CD14-positive monocyte (primary cell): ENCODE results near the gene BOC. TPM values are rescaled to one million over a fixed set of nuclear protein-coding genes. Genes with fewer than 3 reads are reported as not detected.

Experiments
- DNase-seq, 3 donors: peaks; one replicate each; pipeline ENCODE4 v3.0.0-alpha.2; 2011 to 2022
- H2AFZ ChIP-seq: 2 replicates; pipeline ENCODE4 v1.6.0; 2012; ENCODE audit warnings: mild to moderate bottlenecking, low read depth, low read length, inconsistent platforms; ENCODE audit not compliant: insufficient read depth, poor library complexity, severe bottlenecking
- H3K27ac ChIP-seq, 2 donors: 1 replicate in 1 of 2; 2 replicates in 1 of 2; pipeline ENCODE4 v1.5.1; 2012 to 2013; ENCODE audit warnings: low read length in 2 of 2, control low read depth in 1 of 2, inconsistent platforms in 1 of 2, low read depth in 1 of 2, mild to moderate bottlenecking in 1 of 2
- H3K27me3 ChIP-seq, 2 donors: one replicate each; pipeline versions ENCODE4 v1.6.0 to v1.6.1; 2011 to 2013; ENCODE audit warnings: low read length in 2 of 2; ENCODE audit not compliant: control insufficient read depth in 2 of 2, insufficient read depth in 2 of 2
- H3K36me3 ChIP-seq, 2 donors: replicated peaks in 1 of 2; 1 replicate in 1 of 2; 2 replicates in 1 of 2; pipeline versions ENCODE4 v1.5.1 to v1.6.1; 2012 to 2013; ENCODE audit warnings: low read length in 2 of 2, control low read depth in 1 of 2, inconsistent platforms in 1 of 2, mild to moderate bottlenecking in 1 of 2; ENCODE audit not compliant: insufficient read depth in 2 of 2, control insufficient read depth in 1 of 2
- H3K4me1 ChIP-seq, 2 donors: 1 replicate in 1 of 2; 2 replicates in 1 of 2; pipeline versions ENCODE4 v1.5.1 to v1.6.1; 2012 to 2013; ENCODE audit warnings: low read length in 2 of 2, control low read depth in 1 of 2, inconsistent platforms in 1 of 2, mild to moderate bottlenecking in 1 of 2, moderate library complexity in 1 of 2; ENCODE audit not compliant: insufficient read depth in 2 of 2, control insufficient read depth in 1 of 2
- H3K4me2 ChIP-seq: replicated peaks from 2 replicates; pipeline ENCODE3; 2012; ENCODE audit warnings: low read length, moderate library complexity, mild to moderate bottlenecking; ENCODE audit not compliant: poor library complexity, severe bottlenecking; ENCODE audit errors: extremely low read depth
- H3K4me3 ChIP-seq, 3 experiments: fragments of 200-600 bp in 1 of 3; sonication (generic) in 1 of 3; replicated peaks in 1 of 3; 1 replicate in 2 of 3; 2 replicates in 1 of 3; pipeline ENCODE4 v1.5.1; 2011 to 2013; ENCODE audit warnings: low read length in 3 of 3, mild to moderate bottlenecking in 3 of 3, control low read depth in 2 of 3, low read depth in 2 of 3, inconsistent platforms in 1 of 3, moderate library complexity in 1 of 3
- H3K79me2 ChIP-seq: 2 replicates; pipeline ENCODE4 v1.6.0; 2012; ENCODE audit warnings: mild to moderate bottlenecking, control low read depth, inconsistent platforms, low read length, moderate library complexity; ENCODE audit not compliant: insufficient read depth
- H3K9ac ChIP-seq: 2 replicates; pipeline ENCODE4 v1.6.0; 2017; ENCODE audit warnings: low read length, mild to moderate bottlenecking; ENCODE audit not compliant: insufficient read depth, poor library complexity, severe bottlenecking
- H3K9me3 ChIP-seq, 2 donors: replicated peaks in 1 of 2; 1 replicate in 1 of 2; 2 replicates in 1 of 2; pipeline versions ENCODE4 v1.5.1 to v1.6.1; 2012 to 2013; ENCODE audit warnings: low read length in 2 of 2, control low read depth in 1 of 2; ENCODE audit not compliant: control insufficient read depth in 1 of 2, insufficient read depth in 1 of 2
- H4K20me1 ChIP-seq: 2 replicates; pipeline ENCODE4 v1.6.0; 2012; ENCODE audit warnings: mild to moderate bottlenecking, low read length, control low read depth, moderate library complexity; ENCODE audit not compliant: insufficient read depth
- H3K27ac Mint-ChIP-seq, 7 donors: one replicate each; pipeline ENCODE4 v1.8.0; 2020; ENCODE audit warnings: mild to moderate bottlenecking in 7 of 7, mixed read lengths in 7 of 7, moderate library complexity in 6 of 7, inconsistent platforms in 2 of 7
- H3K27me3 Mint-ChIP-seq, 3 donors: one replicate each; pipeline ENCODE4 v1.8.0; 2021 to 2022; ENCODE audit warnings: low read depth in 3 of 3, mild to moderate bottlenecking in 3 of 3, mixed read lengths in 3 of 3, moderate library complexity in 3 of 3, inconsistent platforms in 1 of 3
- H3K36me3 Mint-ChIP-seq, 2 donors: one replicate each; pipeline ENCODE4 v1.8.0; 2020; ENCODE audit warnings: mixed read lengths in 2 of 2, inconsistent platforms in 1 of 2, mild to moderate bottlenecking in 1 of 2
- H3K4me1 Mint-ChIP-seq: one replicate; pipeline ENCODE4 v1.8.0; 2020; ENCODE audit warnings: mild to moderate bottlenecking, mixed read lengths
- H3K4me3 Mint-ChIP-seq, 2 donors: one replicate each; pipeline ENCODE4 v1.8.0; 2020; ENCODE audit warnings: mild to moderate bottlenecking in 2 of 2, mixed read lengths in 2 of 2, moderate library complexity in 1 of 2
- H3K9me3 Mint-ChIP-seq, 7 donors: one replicate each; pipeline ENCODE4 v1.8.0; 2020 to 2022; ENCODE audit warnings: mixed read lengths in 7 of 7, mild to moderate bottlenecking in 6 of 7, moderate library complexity in 6 of 7, inconsistent platforms in 2 of 7
- CTCF ChIP-seq: fragments of 200-600 bp; IDR thresholded peaks from one replicate; pipeline ENCODE4 v1.8.0; 2022; ENCODE audit warnings: antibody characterized with exemption, mild to moderate bottlenecking
- WGBS: methylation state at CpG from one replicate; pipeline ENCODE4 v1.1.5; 2013; ENCODE audit warnings: missing lambda C conversion rate; ENCODE audit not compliant: insufficient coverage; 5-methylcytosine and 5-hydroxymethylcytosine counted together
- intact Hi-C, 2 donors: fragments of 100-400 bp; cut with micrococcal nuclease; formaldehyde crosslinking; loops; one replicate each; pipeline versions ENCODE4 v1.15.0 to v1.15.1; 2023
- polyA plus RNA-seq, 3 donors: library from polyadenylated mRNA; depleted of rRNA in 1 of 3; unstranded in 2 of 3; stranded (reverse) in 1 of 3; fragments of 300-500 nt in 2 of 3; fragments of >200 nt in 1 of 3; fragmentation: Illumina TruSeq in 2 of 3; gene quantifications; 1 replicate in 2 of 3; 2 replicates in 1 of 3; pipeline ENCODE4 v1.2.3, GENCODE V29; 2012 to 2021

The BOC gene
- polyA plus RNA-seq, 3 donors: not detected

DNA sequence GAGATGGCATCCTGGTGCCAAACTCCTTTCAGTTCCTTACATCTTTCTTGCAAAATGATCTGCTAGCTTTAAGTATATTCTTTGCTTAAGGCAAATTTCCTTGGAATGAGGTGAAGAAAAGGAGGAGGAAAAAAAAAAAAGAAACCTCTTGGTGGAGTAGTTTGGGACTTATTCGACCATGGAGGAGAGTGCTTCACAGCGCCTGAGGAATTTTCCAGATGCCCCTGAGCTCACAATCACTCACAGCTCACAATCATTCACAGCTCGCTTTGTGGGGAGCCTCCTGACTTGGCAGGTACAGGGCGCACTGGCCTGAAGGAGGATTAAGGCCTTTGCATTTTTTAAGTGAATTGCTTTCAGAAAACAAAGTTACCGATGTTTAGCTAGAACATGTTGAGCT lies 53.9 kb downstream of the BOC start:
- peaks cover 0 to 14% (median 2%) of the 10 kb centered on the region in 3 donors for H3K27me3 Mint-ChIP-seq
- Histone ChIP-seq H3K9ac (no peak overlapping the region), H3K4me3 (no peak overlapping the region), H3K36me3 (no peaks in the 10 kb centered on the region), H3K27ac (no peak overlapping the region), H3K4me1 (no peaks in the 10 kb centered on the region), H4K20me1 (no peaks in the 10 kb centered on the region), H3K9me3 (no peaks in the 10 kb centered on the region), H3K27me3 (no peaks in the 10 kb centered on the region), H3K4me2 (no peak overlapping the region), H3K79me2 (no peaks in the 10 kb centered on the region), H2AFZ (no peak overlapping the region)
- no peaks in the 10 kb centered on the region for H3K9me3 Mint-ChIP-seq
- 100% methylated on average over 1 of the region's 5 CpGs for WGBS
- intact Hi-C loops: no loop called here
- H3K4me1 Mint-ChIP-seq: no peaks in the 10 kb centered on the region
- H3K36me3 Mint-ChIP-seq: no peaks in the 10 kb centered on the region
- TF ChIP-seq CTCF: no peak
- no peak overlapping the region for H3K4me3 Mint-ChIP-seq
- DNase-seq: no peak
- H3K27ac Mint-ChIP-seq: no peak overlapping the region

DNA sequence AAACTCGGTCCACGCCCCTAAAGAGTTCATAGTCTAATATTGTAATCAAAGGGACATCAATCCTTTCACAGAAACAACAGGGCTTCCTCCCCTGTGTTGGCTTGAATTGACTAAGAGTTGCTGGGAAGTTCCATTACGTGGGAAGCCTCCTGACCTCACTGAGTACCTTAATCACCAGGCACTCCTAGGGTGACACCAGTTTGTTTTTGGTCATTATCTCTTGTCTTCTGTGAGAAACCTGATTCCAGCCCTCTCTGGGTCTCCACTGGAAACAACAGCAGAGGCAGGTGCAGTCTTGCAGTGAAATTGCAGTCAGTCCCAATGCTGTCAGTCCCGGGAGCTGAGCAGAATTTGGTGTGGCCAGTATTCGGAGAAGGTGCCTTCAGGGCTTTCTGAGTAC lies 55.4 kb downstream of the BOC start:
- Histone ChIP-seq H3K79me2 (no peaks in the 10 kb centered on the region), H3K36me3 (no peaks in the 10 kb centered on the region), H3K4me2 (no peak overlapping the region), H3K9me3 (no peaks in the 10 kb centered on the region), H3K4me3 (no peak overlapping the region), H3K9ac (no peak overlapping the region), H3K27ac (no peak overlapping the region), H2AFZ (no peak overlapping the region), H3K27me3 (no peaks in the 10 kb centered on the region), H3K4me1 (no peaks in the 10 kb centered on the region), H4K20me1 (no peaks in the 10 kb centered on the region)
- intact Hi-C loops: no loop called here
- no peaks in the 10 kb centered on the region for H3K9me3 Mint-ChIP-seq
- H3K4me1 Mint-ChIP-seq: no peaks in the 10 kb centered on the region
- no peak overlapping the region for H3K4me3 Mint-ChIP-seq
- H3K27ac Mint-ChIP-seq: no peak overlapping the region
- no peaks in the 10 kb centered on the region for H3K36me3 Mint-ChIP-seq
- no peak for TF ChIP-seq CTCF
- peaks cover 0 to 11% (median 2%) of the 10 kb centered on the region in 3 donors for H3K27me3 Mint-ChIP-seq
- DNase-seq: no peak
- 100% methylated on average over 1 of the region's 5 CpGs for WGBS
